GM18505 (cell line): Measurements from ENCODE around the gene PCDHGA8.
"Not testable (repeated sequence)": the region's sequence is repeated elsewhere in the genome, so short reads cannot be mapped to it uniquely, and the experiment has no call there.

Source experiments
- ATAC-seq: cut with Tn5 transposase; IDR thresholded peaks from one replicate; pipeline ENCODE4 v1.9.1; 2021; ENCODE audit not compliant: unreplicated experiment
- POLR2A ChIP-seq: IDR thresholded peaks from 4 replicates; pipeline ENCODE4 v1.6.1; 2011; ENCODE audit warnings: borderline replicate concordance; ENCODE audit not compliant: insufficient read depth, insufficient read length; ENCODE audit errors: extremely low read depth

PCDHGA8 gene

GRCh38 chr5:141427783-141428426 is 35.5 kb downstream of the PCDHGA8 start:
- ATAC-seq, result no peak
- TF ChIP-seq POLR2A, result no peak

GRCh38 chr5:141430332-141431113 is 38.1 kb downstream of the PCDHGA8 start, which contains the start of gene PCDHGA12:
Gene PCDHGA12, plus strand, starts transcription at chr5:141430507. Its CDS starts 253 bp downstream, at chr5:141430760.
- no peak for TF ChIP-seq POLR2A
- peak; percentile 92 for ATAC-seq

DNA sequence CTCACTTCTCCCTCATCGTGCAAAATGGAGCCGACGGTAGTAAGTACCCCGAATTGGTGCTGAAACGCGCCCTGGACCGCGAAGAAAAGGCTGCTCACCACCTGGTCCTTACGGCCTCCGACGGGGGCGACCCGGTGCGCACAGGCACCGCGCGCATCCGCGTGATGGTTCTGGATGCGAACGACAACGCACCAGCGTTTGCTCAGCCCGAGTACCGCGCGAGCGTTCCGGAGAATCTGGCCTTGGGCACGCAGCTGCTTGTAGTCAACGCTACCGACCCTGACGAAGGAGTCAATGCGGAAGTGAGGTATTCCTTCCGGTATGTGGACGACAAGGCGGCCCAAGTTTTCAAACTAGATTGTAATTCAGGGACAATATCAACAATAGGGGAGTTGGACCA is 38.9 kb downstream of the PCDHGA8 start:
- TF ChIP-seq POLR2A, result no peak
- ATAC-seq, result peak; percentile 46

DNA sequence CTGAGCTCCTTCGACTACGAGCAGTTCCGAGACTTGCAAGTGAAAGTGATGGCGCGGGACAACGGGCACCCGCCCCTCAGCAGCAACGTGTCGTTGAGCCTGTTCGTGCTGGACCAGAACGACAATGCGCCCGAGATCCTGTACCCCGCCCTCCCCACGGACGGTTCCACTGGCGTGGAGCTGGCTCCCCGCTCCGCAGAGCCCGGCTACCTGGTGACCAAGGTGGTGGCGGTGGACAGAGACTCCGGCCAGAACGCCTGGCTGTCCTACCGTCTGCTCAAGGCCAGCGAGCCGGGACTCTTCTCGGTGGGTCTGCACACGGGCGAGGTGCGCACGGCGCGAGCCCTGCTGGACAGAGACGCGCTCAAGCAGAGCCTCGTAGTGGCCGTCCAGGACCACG is 39.9 kb downstream of the PCDHGA8 start:
- not testable (repeated sequence) for ATAC-seq

- not testable (repeated sequence) for ATAC-seq
Measured at GRCh38 chr5:141432726-141433125, 40.3 kb downstream of the PCDHGA8 start.

GRCh38 chr5:141434006-141434405 is 41.6 kb downstream of the PCDHGA8 start:
- no peak for ATAC-seq

DNA sequence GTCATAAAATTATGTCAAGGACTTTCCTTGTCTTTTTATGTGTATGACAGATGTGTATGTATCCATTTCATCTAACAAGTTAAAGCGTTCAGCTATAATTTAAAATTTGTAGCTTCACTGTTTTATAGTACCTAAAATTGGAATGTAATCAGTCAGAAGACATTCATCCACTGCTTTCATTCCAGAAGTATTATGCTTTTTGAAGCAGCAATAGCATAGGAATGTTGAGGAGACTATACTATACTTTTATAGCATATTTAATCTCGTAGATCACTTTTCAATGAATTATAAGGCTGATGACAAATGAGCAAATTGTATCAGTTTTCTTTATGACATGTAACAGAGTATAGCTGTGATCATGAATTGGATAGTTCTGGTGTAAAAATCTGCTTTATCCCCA is 44.8 kb downstream of the PCDHGA8 start:
- ATAC-seq, result no peak
- no peak for TF ChIP-seq POLR2A

More at GRCh38 chr5:141434006-141434405, 41.6 kb downstream of the PCDHGA8 start:
- no peak for TF ChIP-seq POLR2A

DNA sequence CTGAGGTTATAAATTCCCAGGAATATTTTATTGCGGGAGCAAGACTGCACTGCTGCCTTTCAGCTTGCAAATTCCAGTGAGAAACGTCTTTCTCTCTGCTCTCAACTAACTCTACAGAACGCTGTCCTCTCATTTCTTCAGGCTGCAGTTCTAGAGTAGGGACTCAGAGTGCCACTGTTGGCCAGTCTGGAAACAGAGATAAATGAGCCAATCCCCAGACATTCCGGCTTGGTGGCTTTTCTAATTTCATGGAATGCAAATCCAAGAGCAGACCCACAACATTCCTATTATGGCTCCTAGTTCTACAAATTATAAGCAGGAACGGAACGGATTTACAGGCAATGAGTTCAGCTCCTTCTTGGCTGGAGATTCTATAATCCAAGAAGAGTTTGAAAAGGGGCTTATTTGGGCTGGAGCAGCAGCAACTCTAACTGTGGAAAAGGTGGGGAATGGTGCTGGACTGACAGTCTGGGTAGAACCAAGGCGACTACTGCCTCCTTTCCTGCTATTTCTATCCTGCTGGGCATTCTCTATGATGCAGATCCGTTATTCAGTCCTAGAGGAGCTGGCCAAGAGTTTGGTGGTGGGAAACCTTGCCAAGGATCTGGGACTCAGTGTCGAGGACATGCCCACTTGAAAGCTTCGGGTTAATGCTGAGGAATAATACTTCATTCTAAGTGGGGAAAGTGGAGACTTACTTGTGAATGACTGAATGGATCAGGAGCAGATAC is 47.1 kb downstream of the PCDHGA8 start:
- no peak for ATAC-seq
- TF ChIP-seq POLR2A, result no peak

DNA sequence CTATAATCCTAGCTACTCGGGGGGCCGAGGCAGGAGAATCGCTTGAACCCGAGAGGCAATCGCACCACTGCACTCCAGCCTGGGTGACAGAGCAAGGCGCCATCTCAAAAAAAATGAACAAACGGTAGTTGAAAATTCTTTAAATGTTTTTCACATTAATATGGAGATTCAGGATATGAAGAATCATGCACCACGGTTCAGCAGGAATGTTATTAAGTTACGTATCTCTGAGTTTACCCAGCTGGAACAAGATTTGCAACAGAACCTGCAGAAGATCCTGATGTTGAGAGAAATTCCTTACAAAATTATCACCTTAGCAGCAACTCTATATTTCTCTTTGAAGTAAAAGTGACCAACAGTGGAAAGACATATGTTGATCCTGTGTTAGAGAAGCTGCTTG is 47.9 kb downstream of the PCDHGA8 start:
- no peak for ATAC-seq
- no peak for TF ChIP-seq POLR2A

DNA sequence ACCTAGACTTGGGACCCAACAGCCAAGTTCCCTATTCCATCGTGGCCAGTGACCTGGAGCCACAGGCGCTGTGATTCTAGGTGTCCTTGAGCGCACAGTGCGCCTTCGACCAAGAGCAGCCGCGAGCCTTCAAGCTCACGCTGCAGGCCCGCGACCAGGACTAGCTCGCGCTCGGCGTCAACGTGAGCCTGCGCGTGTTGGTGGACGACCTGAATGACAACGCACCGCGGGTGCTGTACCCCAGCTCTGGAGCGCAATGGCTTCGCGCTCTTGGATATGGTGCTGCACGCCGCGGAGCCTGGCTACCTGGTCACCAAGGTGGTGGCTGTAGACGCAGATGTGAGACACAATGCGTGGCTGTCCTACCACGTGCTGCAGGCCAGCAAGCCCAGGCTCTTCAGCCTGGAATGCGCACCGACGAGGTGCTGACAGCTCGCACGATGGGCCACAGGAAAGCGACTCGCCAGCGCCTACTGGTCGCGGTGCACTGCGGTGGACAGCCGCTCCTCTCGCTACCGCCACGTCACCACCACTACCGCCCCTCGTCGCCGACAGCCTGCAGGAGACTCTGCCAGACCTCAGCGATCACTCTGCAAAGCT is 49.2 kb downstream of the PCDHGA8 start:
- ATAC-seq, result no peak
- TF ChIP-seq POLR2A, result no peak
